PC-3 (cell line): ENCODE data around the gene CDH4.

ENCODE experiments used
- EZH2 ChIP-seq: fragments of 300-600 bp; sonication (generic); IDR thresholded peaks from one replicate; pipeline ENCODE4 v1.6.1; 2017; ENCODE audit warnings: antibody characterized with exemption, mild to moderate bottlenecking, low read length; ENCODE audit not compliant: unreplicated experiment
- TF ChIP-seq, protein P1 (sequence below): fragments of 300-600 bp; sonication (generic); conservative IDR thresholded peaks from 2 replicates; pipeline ENCODE4 v1.5.1; 2017; ENCODE audit warnings: antibody characterized with exemption, low read depth, mild to moderate bottlenecking, low read length

GRCh38 chr20:61822396-61822795, 570.3 kb downstream of the CDH4 start:
- TF ChIP-seq, protein P1, sequence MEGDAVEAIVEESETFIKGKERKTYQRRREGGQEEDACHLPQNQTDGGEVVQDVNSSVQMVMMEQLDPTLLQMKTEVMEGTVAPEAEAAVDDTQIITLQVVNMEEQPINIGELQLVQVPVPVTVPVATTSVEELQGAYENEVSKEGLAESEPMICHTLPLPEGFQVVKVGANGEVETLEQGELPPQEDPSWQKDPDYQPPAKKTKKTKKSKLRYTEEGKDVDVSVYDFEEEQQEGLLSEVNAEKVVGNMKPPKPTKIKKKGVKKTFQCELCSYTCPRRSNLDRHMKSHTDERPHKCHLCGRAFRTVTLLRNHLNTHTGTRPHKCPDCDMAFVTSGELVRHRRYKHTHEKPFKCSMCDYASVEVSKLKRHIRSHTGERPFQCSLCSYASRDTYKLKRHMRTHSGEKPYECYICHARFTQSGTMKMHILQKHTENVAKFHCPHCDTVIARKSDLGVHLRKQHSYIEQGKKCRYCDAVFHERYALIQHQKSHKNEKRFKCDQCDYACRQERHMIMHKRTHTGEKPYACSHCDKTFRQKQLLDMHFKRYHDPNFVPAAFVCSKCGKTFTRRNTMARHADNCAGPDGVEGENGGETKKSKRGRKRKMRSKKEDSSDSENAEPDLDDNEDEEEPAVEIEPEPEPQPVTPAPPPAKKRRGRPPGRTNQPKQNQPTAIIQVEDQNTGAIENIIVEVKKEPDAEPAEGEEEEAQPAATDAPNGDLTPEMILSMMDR = no peak
- no peak for TF ChIP-seq EZH2
